ENCODE measurements around the gene CSRP1. TPM values are rescaled to one million over a fixed set of nuclear protein-coding genes. Genes with fewer than 3 reads are reported as not detected.
"Not testable (repeated sequence)": the region's sequence is repeated elsewhere in the genome, so short reads cannot be mapped to it uniquely, and the experiment has no call there.

Gene CSRP1
- total RNA-seq, 1 experiment from 2014 or later = 729 TPM

DNA sequence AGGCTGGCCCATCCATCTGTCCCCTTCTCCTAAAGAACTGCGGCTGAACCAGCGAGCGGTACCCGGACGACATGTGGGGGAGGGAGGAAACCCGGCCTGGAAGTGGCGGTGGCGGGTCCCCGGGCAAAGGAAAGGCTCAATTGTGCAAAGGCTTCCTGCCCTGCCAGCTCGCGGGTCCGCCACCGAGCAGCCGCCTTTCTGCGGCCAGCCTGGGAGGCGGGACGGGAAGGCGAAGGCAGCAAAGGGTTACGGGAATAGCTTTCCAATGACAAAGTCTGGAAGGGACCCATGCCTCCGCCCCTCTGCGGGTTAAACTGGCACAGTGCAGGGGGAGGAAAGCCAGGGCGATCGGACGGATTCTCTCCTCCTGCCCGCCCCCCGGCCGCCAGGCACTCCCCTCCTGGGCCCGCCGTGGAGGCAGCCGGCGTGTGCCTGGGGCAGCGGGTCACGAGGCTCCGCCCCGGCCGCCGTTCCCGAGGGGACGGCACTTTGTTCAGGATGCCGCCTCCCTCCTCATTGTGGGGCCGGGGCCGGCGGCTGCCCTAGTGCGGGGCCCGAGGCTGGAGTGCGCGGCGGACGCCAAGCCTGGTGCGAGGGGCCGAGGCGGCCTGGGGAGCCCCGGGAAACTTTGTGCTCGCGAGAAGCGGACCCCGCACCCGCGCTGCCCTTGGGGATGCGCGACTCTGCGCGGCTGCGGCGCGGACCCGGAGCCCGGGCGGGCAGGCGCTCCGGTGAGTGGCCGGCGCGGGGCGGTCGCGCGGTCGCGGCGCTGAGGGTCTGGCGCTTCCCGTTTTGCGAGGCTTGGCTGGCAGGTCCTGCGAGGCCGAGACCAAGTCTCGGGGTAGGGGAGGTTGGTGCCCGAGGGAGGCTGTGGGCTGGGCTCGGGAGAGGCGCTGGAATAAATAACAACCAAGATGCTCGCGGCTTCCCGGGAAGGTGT is 32.0 kb upstream of the CSRP1 start, which contains the start of gene NAV1:
TSS of gene NAV1 (plus strand) at position 516 of the 940 bp plus-strand sequence. CDS start 83,758 bp downstream, outside the sequence.
- peak; percentile 29 for DNase-seq (ENCODE audit: extremely low read depth, low read depth)

DNA sequence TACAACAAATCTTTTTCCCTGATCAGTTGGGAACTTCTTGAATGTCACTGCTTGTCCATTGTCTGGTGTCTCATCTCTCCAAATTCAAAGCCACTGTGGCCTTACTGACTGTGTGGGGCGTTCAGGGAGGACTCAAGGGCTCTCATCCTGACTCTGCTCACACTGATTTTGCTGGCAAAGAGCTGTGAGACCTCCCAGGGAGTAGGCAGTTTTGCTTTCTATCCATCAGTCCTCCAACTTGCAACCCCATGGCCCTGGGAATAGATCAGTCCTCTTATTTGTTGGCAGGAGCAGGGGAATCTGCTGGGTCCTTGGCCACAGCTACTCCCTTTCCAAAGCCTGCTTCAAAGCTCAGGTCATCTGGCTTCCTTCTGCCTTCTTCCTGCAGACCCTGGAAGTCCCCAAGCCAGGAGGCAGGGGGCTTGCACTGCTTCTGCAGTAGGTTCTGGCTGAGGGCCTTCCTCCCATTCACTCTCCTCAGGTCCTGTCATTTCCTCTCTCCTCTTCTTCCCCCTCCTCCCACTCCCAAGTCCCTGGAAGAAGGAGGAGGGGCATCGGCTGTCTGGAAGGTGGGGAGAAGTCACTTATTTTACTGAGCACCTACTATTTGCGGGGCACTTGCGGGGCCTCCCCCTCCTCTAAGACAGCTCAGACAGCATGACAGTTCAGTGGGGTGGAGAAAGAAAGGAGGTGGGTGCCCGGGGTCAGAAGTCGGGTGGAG is 31.1 kb upstream of the CSRP1 start:
- DNase-seq (ENCODE audit: extremely low read depth, low read depth) = no peak

DNA sequence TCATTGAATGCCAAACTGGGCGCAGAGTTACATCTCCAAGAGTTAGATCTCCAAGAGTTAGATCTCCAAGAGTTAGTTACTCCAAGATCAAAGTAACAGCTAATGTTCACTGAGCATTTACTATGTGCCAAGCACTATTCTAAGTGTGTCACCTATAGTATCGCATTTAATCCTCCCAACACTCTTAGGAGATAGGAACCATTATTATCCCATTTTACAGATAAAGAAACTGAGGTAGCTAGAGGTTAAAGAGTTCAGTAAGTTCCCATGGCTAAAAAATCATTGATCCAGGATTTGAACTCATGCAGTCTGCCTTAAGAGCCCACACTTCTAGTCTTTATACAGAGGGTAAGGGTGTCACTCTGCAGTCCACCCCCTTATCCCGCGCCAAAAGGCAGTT is 30.5 kb upstream of the CSRP1 start:
- DNase-seq (ENCODE audit: extremely low read depth, low read depth) = no peak

DNA sequence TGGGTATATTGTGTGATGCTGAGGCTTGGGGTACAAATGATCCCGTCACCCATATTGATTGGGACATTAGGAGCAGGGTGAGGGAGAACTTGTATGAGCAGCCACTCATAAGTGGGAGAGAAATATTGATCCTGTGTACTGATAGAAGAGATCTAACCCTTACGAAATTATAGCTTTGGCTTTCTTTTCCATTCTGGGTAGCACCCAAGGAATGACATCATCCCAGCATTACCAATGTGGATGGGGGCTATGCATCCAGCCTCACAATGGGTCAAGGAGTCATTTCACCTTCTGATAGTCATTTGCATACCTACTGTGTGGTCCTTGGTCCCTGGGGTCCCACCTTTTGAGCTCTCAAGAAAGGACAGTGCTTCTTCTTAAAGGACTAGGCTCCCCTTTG is 30.1 kb upstream of the CSRP1 start:
- no peak for DNase-seq (ENCODE audit: extremely low read depth, low read depth)

DNA sequence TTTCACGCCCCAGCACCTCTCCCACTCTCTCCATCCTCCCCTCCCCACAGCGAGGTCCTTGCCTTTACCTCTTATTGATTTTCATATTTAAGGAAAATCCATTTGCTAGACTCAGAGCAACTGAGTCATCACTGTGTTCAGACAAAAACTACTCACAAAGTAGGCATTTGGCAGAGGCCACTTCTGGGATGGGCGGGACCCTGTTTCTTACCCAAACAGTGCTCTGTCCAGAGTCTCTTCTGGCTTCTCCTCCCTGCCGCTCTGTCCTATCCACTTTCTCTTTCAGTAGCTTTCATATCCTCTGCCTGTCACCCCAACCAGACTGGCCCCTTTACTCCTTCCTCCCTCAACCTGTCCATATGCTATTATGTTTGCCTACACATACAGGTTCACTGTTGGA is 29.6 kb upstream of the CSRP1 start:
- no peak for DNase-seq (ENCODE audit: extremely low read depth, low read depth)

DNA sequence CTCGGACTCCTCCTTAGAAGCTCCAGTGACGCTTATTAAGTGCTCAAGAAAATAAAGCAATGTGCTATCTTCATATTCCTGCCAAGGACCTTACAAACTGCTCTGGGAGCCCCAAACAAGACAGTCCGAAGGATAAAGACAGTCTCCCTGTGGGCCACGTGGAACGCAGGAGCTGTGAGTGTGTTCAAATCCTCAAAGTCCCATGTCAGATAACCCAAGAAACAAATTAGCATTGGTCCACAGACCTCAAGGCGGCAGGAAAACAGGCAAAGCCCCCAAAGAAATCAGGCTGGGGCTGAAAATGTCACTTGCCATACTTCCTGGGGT is 29.0 kb upstream of the CSRP1 start:
- no peak for DNase-seq (ENCODE audit: extremely low read depth, low read depth)

DNA sequence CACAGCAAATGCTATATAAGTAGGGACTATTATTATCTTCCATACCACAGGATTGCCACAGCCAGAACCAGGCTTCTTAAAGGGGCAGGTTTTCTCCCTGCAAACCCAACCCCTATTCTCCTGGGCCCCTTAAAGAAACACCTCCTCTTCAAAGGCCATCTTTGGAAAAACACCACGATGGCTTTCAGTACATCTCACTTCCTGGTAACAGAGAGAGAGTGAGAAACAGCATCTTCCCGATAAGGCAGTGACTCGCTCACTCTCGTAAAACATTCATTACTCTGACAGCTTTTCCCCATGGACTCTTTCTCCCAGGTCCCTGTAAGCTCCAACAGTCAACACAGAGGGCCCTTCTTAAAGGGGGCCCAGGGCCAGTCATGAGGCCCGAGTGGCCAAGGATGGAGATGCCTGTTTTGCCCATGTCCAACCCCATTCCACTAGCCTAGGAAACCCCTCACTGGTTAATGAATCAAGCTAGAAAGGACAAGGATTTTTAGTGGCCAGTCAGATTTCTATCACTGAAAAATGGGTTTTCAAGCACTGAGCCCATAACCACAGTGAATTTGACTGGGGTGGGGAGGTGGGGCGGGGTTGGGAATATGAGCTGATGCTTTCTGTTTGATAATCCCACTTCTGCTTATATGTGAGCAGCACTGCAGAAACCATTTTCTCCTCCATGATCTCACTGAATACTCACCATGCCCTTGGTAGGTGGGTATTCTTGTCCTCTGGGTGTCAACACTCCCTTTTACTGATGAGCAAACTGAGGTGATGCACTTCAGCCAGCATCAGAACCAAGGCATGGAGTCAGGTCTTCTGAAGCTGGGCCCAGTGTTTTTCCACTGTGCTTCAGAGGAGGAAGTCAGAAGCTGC is 28.4 kb upstream of the CSRP1 start:
- DNase-seq (ENCODE audit: extremely low read depth, low read depth) = no peak

DNA sequence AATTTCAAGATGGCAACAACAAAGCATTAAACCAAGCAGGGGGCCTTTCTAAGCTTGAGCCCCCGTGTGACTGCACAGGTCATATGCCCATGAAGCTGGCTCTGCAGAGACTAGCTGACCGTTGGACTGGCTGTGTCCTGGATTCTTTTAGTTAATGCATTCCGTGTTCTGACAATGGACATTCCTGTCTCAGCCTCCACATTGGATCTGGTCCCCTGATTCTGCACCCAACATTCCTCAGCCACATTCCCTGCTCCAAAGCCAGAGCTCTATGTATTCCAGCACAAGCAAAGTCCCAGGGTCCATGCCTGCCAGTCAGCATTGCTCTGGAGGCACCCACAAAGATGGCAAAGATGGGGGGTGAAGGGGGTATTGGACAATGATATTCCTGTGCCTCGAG is 26.9 kb upstream of the CSRP1 start:
- DNase-seq (ENCODE audit: extremely low read depth, low read depth) = no peak

DNA sequence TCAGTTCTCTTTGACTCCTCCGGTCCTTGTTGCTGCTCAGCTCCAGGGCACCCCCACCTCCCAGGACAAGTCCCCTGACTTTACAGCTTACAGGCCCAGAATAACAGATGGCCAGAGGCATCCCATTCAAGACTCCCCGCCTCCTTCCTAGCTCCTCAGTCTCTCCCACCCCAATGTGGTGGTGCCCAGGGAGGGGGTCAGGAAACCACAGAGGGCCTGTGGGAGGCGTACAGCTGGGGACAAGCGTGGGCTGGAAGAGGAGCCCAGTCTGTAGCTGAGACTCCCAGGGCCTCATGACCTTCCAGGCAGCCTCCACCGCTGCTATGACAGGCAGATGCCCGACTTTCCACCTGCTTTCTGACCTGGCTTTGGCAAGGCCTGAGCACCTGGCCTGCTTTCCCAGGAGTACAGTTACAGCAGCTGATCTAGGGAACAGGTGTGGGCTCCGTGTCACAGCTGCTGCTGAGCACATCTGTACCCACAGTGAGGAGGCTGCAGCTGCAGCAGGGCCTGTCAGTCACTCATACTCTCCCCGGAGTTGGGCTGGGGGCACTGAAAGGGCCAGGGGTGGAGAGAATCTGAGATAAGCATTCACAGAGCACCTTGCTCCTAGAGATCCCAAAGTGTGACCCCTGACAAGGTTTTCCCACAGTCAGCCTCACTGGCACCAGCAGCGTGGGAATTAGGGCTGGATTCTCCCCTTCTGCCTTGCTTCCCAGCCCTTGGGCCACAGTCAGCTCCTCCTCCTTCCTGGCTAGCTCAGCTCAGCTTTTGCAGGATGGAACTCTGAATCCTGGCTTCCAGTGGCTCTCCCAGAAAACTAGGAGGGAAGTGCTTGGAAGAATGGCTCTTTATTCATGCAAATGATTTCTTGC is 24.9 kb upstream of the CSRP1 start:
- no peak for DNase-seq (ENCODE audit: extremely low read depth, low read depth)

DNA sequence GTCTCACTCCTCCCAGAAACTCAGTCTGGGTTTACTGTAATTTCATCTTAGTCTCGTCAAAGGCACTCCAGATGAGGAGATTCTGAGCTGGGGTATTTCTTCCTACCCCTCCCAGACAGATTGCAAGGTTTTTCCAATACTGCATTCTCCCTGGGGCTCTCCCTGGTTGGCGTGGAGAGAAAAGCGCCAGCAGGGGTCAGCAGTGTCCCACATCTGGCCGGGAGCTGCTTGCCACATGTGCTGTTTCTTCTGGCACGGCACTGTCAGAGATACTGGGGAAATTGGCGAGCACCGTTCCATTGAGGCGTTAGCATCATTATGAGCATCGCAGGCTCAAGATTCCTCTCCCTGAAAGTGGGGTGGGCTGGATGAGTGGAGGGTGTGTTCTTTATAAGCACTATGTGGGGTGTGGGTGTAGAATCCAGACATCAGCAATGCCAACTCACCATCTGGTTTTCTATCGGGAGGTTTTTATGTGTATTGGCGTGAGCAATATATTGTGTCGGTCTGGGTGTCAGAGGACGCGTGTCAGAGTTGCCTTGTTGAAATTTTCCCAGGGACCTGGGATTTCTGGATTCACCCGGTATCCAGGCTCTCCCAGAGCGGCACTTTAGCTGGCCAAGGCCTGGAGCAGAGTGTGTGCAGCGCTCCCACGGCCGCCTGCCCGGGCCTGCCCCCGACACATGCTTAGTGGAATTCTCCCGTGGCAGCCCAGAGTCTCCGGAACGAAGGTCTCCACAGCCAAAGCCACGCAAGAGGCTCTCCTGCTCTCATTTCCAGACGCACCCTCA is 24.0 kb upstream of the CSRP1 start:
- DNase-seq (ENCODE audit: extremely low read depth, low read depth) = peak; percentile 73

DNA sequence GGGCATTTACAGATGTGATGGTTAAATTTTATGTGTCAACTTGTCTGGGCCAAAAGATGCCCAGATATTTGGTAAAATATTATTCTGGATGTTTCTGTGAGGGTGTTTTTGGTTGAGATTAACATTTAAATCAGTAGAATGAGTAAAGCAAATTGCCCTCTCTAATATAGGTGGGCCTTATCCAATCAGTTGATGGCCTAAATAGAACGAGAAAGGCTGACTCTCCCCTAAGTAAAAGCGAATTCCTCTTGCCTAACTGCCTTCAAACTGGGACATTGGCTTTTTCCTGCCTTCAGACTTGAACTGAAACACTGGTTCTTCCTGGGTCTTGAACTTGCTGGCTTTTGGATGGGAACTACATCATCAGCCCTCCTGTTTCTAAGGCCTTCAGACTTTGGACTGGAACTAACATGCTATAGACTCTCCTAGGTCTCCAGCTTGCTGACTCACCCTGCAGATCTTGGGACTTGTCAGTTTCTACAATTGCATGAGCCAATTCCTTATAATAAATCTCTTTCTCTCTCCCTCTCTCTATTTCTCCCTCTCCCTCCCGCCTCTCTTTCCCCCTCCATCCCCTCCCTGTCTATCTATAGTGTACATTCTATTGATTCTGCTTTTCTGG is 21.8 kb upstream of the CSRP1 start:
- DNase-seq (ENCODE audit: extremely low read depth, low read depth) = no peak

DNA sequence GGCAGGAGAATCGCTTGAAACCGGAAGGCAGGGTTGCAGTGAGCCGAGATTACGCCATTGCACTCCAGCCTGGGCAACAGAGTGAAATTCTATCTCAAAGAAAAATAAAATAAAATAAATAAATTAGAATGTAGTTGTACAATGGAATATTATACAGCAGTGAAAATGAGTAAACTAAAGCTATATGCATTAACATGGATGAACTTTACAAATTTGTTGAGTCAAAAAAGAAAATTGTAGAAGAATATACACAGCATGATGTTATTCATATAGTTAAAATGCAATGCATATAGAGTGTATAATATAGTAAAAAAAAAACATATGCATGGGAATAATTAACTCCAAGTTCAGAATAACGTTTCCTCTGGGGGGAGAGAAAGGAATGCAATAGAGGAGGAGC is 21.0 kb upstream of the CSRP1 start:
- no peak for DNase-seq (ENCODE audit: extremely low read depth, low read depth)

DNA sequence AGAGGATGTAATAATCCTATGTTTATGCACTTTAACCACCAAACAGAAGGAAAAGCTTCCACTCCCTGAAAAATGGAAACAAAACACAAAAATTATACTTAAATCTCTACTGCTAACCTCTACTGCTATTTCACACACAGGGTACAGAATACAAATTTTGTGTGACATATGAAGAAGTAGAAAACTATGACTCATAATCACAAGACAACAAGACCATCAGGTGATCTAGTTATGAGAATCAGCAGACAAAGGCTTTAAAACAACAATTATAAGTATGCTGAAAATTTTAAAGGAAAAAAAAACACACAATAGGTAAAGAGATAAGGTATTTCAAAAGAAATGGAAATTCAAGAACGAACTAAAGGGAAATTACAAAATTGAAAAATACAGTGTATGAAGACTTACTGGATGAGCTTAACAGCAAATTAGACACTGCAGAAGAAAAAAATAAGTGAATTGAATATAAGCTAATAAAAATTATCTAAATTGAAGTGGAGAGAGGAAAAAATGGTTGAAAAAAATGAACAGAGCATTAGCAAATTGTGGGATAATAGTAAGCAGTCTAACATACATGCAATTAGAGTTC is 18.4 kb upstream of the CSRP1 start:
- no peak for DNase-seq (ENCODE audit: extremely low read depth, low read depth)

DNA sequence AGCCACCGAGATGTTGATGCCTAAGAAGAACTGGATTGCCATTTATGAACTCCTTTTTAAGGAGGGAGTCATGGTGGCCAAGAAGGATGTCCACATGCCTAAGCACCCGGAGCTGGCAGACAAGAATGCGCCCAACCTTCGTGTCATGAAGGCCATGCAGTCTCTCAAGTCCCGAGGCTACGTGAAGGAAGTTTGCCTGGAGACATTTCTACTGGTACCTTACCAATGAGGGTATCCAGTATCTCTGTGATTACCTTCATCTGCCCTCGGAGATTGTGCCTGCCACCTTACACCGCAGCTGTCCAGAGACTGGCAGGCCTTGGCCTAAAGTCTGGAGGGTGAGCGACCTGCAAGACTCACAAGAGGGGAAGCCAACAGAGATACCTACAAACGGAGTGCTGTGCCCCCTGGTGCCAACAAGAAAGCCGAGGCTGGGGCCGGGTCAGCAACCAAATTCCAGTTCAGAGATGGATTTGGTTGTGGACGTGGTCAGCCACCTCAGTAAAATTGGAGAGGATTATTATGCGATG is 13.2 kb upstream of the CSRP1 start:
- DNase-seq (ENCODE audit: extremely low read depth, low read depth) = not testable (repeated sequence)

DNA sequence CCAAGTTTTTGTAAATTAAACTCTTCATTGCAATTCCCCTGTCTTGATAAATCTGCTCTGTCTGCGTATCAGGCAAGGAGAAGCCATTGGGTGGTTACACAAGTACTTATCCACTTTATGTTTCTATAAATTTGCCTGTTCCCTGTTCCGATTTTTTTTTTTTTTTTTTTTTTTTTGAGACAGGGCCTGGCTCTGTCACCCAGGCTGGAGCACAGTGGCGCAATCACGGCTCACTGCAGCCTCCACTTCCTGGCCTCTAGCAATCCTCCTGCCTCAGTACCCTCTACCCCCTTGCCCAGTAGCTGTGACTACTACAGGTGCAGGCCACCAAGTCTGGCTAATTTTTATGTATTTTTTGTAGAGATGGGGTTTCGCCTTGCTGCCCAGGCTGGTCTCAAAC is 11.1 kb upstream of the CSRP1 start:
- no peak for DNase-seq (ENCODE audit: extremely low read depth, low read depth)

DNA sequence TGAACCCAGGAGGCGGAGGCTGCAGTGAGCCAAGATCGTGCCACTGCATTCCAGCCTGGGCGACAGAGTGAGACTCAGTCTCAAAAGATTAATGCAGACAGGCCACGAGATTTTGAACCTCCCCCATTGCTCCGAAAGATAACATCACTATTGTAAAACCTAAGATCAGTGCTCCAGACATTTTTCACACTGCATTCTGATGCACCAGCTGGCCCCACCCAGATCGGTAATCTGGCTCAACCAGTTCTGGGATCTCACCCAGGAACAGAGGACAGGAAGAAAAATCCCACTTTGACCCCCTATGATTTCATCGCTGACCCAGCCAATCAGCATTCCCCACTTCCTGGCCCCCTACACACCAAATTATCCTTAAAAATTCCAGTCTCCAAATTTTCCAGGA is 10.7 kb upstream of the CSRP1 start:
- DNase-seq (ENCODE audit: extremely low read depth, low read depth) = no peak

DNA sequence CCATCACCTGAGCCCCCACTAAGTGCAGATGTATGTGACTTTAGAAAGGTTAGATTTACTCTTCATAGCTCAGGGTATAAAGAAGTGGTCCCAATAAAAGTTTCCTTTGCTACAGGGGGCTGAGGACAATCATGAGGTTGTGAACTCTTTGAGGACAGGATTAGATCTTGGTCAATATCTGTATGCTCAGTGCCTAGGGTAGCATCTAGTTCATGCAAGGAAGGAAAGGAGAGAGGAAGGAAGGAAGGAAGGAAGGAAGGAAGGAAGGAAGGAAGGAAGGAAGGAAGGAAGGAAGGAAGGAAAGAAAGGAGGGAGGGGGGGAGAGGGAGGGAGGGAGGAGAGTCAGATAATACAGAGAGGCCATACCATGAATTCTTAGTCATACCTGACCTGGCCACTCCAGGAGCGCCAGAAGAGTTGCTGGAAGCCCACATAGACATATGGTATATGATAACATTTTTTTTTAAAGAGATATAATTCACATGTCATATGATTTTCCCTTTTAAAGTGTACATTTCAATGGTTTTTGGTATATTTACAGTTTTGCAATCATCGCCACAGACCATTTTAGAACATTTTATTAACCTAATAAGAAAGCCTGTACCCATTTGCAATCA is 9.7 kb upstream of the CSRP1 start:
- DNase-seq (ENCODE audit: extremely low read depth, low read depth) = no peak

DNA sequence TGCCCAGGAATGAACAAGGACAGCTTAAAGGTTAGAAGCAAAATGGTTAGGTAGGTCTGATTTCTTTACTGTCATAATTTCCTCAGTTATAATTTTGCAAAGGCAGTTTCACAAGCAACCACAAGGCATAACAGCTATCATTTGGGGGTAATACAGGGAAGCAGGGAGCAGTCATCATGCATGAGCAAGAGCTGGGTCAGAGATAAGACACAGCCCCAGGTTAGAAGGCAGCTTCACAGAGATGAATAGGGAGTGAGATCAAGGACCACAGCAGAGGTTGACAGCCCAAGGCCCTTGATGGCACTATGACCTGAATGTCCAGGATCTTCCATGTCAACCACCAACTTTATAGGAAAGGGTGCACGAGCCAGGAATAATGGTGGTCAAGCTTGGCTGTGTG is 9.0 kb upstream of the CSRP1 start:
- DNase-seq (ENCODE audit: extremely low read depth, low read depth) = no peak

Measured in NCI-H460 (cell line).